ENCODE measurements around the gene DNM3.

DNM3 gene

GRCh38 chr1:172001288-172001687 is 160.0 kb downstream of the DNM3 start:
- no peak for DNase-seq (ENCODE audit: low read depth)
- no peak for TF ChIP-seq CTCF (IDR thresholded peaks at IDR 0.05; ENCODE audit: low read length, missing control alignments)
- H3K4me3 ChIP-seq (replicated peaks; ENCODE audit: low read depth, low read length) = no peak overlapping the region

GRCh38 chr1:172002725-172003345 is 161.5 kb downstream of the DNM3 start:
- TF ChIP-seq CTCF (IDR thresholded peaks at IDR 0.05; ENCODE audit: low read length, missing control alignments) = peak; percentile 83
- H3K4me3 ChIP-seq (replicated peaks; ENCODE audit: low read depth, low read length) = no peak overlapping the region
- peak; percentile 83 for DNase-seq (ENCODE audit: low read depth)

- no peak for TF ChIP-seq CTCF (IDR thresholded peaks at IDR 0.05; ENCODE audit: low read length, missing control alignments)
- H3K4me3 ChIP-seq (replicated peaks; ENCODE audit: low read depth, low read length) = no peak overlapping the region
- peak; percentile 13 for DNase-seq (ENCODE audit: low read depth)
These were observed 162.7 kb downstream of the DNM3 start for GRCh38 chr1:172003766-172004530.

- H3K4me3 ChIP-seq (replicated peaks; ENCODE audit: low read depth, low read length) = no peak overlapping the region
- no peak for TF ChIP-seq CTCF (IDR thresholded peaks at IDR 0.05; ENCODE audit: low read length, missing control alignments)
- no peak for DNase-seq (ENCODE audit: low read depth)
These were observed 163.4 kb downstream of the DNM3 start for GRCh38 chr1:172004671-172005070.

GRCh38 chr1:172005856-172006255 is 164.6 kb downstream of the DNM3 start:
- TF ChIP-seq CTCF (IDR thresholded peaks at IDR 0.05; ENCODE audit: low read length, missing control alignments) = no peak
- H3K4me3 ChIP-seq (replicated peaks; ENCODE audit: low read depth, low read length) = no peak overlapping the region
- no peak for DNase-seq (ENCODE audit: low read depth)

- DNase-seq (ENCODE audit: low read depth) = no peak
- TF ChIP-seq CTCF (IDR thresholded peaks at IDR 0.05; ENCODE audit: low read length, missing control alignments) = no peak
- no peak overlapping the region for H3K4me3 ChIP-seq (replicated peaks; ENCODE audit: low read depth, low read length)
These were observed 165.4 kb downstream of the DNM3 start for GRCh38 chr1:172006660-172007059.
